ENCODE results near the gene PRSS21. TPM values are rescaled to one million over a fixed set of nuclear protein-coding genes. Genes with fewer than 3 reads are reported as not detected.

PRSS21 gene
- total RNA-seq, 1 donor, result not detected

DNA sequence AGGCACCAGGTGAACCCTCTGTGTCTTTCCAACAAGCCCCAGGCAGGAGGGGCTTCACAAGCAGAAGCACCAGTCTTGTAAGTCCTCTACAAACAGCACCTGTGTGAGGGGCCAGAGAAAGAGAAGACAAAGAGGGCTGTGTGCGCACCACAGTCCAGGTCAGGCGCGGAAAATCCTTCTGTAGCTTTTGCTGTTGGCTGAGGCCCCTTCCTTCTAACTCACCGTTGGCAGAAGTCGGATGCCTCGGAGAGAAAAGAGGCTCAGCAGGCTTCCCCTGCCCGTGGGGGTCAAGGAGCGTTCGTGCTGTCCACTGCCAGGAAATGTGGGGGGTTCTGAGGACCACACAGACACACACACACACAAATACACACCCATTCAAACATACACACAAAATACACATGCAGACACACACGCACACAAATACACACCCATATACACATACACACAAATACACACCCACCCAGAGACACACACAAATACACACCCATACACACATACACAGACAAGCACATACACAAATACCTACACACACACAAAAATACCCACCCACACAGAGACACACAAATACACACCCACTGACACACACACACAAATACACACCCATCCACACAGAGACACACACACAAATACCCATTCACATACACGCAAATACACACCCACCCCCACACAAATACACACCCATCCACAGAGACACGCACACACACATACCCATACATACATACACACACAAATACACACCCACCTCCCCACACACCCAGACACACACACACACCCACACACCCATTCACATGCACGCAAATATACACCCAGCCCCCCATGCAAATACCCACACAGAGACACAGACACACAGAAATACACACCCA lies 19.8 kb downstream of the PRSS21 start:
- Histone ChIP-seq H3K27me3 (ENCODE audit: insufficient read depth, low read length) (no peaks in the 10 kb centered on the region), H3K9me3 (ENCODE audit: low read depth, low read length) (no peaks in the 10 kb centered on the region), H3K4me3 (ENCODE audit: low read length) (no peak overlapping the region)

DNA sequence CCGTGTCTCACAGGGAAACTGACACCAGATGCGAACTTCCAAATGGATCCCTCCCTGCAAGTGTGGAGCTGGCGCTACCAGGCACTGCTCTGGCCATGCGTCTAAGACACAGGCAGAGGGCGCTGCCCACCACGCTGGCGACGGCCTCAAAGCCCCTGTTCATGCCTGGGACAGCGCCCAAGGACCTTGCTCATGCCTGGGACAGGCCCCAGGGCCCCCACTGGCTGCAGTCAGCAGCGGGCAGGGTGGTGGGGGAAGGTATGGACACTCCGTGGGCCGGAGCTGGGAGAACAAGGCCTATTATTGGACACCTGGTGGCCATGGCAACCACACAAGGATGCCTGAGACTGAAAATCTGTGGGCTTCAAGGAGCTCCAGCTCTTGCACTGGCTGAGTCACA lies 21.9 kb downstream of the PRSS21 start:
- no peaks in the 10 kb centered on the region for H3K9me3 ChIP-seq (ENCODE audit: low read depth, low read length)
- H3K27me3 ChIP-seq (ENCODE audit: insufficient read depth, low read length), result no peaks in the 10 kb centered on the region
- H3K4me1 ChIP-seq (ENCODE audit: insufficient read depth, low read length), result peaks cover 25% of the 10 kb centered on the region
- no peak overlapping the region for H3K4me3 ChIP-seq (ENCODE audit: low read length)

More for the DNA sequence above, 19.8 kb downstream of the PRSS21 start:
- H3K4me1 ChIP-seq (ENCODE audit: insufficient read depth, low read length), result peaks cover 17% of the 10 kb centered on the region

DNA sequence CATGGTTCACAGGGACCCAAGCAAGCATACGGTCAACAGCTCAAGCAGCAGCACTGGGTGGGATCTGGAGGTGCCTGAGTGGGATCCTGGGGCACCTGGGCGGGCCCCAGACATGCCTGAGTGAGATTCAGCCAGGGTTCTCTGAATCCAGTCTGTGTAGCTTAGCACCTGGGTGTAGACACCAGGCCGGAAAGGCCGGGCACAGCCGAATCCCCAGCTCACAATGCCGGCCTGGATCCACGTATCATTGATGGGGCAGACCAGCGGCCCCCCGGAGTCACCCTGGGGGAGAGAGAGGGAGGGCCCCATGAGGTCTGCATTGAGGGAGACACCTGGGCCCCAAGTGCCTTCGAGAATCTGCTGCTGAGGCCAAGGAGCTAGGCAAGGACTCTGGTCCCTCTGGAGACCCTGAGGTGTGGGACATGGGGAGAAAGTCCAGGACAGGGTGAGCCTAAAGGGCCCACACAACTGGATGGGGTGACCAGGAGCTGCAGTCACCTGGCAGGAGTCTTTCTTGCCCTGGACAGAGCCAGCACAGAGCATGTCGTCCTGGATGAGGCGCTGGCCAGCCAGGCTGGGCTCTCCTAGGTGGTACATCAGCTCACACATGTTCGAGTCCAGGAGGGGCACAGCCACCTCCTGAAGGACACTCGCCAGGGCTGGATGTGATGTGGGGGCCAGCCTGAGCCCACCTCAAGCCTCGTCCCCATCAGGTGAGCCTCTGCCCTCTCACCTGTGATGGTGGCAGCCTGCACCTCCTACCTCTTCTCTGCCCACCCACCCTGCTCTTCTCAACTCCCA lies 22.8 kb downstream of the PRSS21 start:
- H3K4me1 ChIP-seq (ENCODE audit: insufficient read depth, low read length), result peaks cover 25% of the 10 kb centered on the region
- H3K4me3 ChIP-seq (ENCODE audit: low read length), result no peak overlapping the region
- no peaks in the 10 kb centered on the region for H3K27me3 ChIP-seq (ENCODE audit: insufficient read depth, low read length)
- H3K9me3 ChIP-seq (ENCODE audit: low read depth, low read length), result no peaks in the 10 kb centered on the region

- peaks cover 25% of the 10 kb centered on the region for H3K4me1 ChIP-seq (ENCODE audit: insufficient read depth, low read length)
- no peak overlapping the region for H3K4me3 ChIP-seq (ENCODE audit: low read length)
- no peaks in the 10 kb centered on the region for H3K27me3 ChIP-seq (ENCODE audit: insufficient read depth, low read length)
- no peaks in the 10 kb centered on the region for H3K9me3 ChIP-seq (ENCODE audit: low read depth, low read length)
Measured at GRCh38 chr16:2840914-2841313, 23.9 kb downstream of the PRSS21 start.

DNA sequence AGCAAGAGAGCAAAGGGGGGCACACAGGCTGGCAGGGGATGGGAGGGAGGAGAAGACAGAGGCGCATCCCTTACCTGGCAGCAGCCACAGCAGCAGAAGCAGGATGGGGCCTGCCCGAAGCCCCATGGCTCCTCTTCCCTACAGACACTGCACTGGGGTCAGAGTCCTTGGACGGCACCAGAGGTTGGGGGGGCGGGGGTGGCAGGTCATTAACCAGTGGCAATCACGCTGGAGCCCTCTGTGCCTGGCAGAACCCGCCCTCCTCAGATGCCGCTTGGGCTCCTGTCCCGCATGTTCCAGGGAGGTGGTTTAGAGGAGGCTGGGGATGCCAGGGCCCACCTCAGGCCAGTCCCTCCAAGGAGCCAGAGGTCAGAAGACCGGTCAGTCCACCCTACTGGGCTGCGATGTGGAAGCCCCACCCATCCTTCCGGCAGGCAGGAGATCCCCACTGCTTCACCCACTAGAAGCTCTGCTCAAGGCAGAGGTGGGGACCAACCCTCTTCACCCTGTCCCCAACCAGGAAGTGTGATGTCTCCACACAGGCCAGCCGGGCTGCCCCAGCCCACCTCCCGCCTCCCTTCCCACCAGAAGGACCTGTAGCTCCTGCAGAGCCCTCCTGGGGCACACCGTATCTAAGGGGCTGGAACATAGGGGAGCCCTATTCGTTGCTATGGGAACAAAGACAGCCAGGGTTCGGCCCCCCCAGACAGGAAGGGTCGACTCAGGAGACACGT lies 24.7 kb downstream of the PRSS21 start:
- Histone ChIP-seq H3K9me3 (ENCODE audit: low read depth, low read length) (no peaks in the 10 kb centered on the region), H3K4me3 (ENCODE audit: low read length) (no peak overlapping the region), H3K4me1 (ENCODE audit: insufficient read depth, low read length) (peaks cover 25% of the 10 kb centered on the region)

DNA sequence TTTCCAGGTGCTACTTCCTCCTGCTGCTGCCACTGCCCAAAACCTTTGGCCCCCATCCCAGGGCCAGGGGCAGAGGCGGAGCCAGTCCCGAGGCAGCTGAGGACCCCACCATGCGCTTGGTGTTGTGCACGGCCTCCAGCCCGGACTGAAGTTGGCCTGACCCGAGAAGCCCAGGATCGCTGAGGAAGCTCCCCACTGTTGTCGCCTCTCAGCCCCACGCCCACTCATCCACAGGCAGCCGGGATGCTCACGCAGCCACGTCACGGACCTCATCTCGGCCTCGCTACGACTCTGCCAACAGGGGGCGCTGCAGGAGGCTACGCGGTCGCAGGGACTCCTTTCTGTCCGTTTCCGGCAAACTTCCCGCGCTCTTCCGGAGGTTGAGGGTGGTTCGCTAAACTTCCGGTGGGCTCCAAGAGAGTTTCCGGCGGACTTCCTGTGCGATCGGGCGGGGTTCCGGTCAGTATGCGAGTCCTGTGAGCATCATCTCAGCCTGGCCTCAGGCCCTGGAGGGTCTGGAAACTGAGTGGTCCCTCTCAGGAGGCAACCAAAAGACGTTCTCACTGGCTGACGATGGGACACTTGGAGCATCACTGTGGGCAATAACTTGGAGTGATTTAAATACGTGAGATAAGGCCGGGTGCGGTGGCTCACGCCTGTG lies 25.4 kb downstream of the PRSS21 start:
- peaks cover 25% of the 10 kb centered on the region for H3K4me1 ChIP-seq (ENCODE audit: insufficient read depth, low read length)
- H3K27me3 ChIP-seq (ENCODE audit: insufficient read depth, low read length), result no peaks in the 10 kb centered on the region
- H3K9me3 ChIP-seq (ENCODE audit: low read depth, low read length), result no peaks in the 10 kb centered on the region
- no peak overlapping the region for H3K4me3 ChIP-seq (ENCODE audit: low read length)

More for the DNA sequence above, 24.7 kb downstream of the PRSS21 start:
- no peaks in the 10 kb centered on the region for H3K27me3 ChIP-seq (ENCODE audit: insufficient read depth, low read length)

DNA sequence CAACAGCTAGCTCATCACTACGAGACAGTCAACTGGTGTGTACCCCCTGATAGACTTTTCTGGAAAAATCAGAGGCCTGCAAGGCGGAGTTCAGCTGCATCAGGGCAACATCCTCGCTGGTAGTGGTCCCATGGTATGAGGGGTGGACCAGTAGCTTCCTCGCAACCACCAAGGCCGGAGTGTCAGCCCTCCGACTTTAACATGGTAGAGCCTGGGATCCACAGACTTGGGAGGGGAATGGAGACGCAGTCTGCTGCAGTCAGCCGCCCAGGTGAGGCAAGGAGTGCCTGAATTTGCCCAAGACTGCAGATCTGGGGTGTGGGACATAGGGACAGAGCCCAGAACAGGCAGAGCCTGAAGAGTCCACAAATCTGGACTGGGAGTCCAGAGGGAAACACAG lies 26.5 kb downstream of the PRSS21 start:
- no peaks in the 10 kb centered on the region for H3K9me3 ChIP-seq (ENCODE audit: low read depth, low read length)

DNA sequence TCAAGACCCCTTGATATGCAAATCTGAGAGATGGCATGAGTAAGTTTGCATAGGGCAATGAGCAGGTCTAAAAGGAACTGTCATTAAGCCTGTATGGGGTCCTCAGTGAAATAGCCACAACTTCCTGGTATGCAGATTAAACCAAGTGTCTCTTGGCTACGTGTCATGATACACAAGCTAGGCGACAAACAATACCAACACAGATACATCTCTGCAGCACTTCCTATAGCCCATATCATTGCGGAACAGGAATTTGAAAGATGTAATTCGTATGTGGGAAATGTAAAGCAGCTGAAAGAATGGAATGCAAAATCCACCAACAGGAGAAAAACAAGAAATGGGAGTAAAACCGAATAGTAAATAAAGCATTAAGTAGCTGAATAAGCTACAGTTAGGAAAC lies 28.1 kb downstream of the PRSS21 start:
- H3K27me3 ChIP-seq (ENCODE audit: insufficient read depth, low read length), result no peaks in the 10 kb centered on the region
- peaks cover 24% of the 10 kb centered on the region for H3K4me1 ChIP-seq (ENCODE audit: insufficient read depth, low read length)
- H3K9me3 ChIP-seq (ENCODE audit: low read depth, low read length), result no peaks in the 10 kb centered on the region
- H3K4me3 ChIP-seq (ENCODE audit: low read length), result no peak overlapping the region

More for the DNA sequence above, 26.5 kb downstream of the PRSS21 start:
- H3K4me1 ChIP-seq (ENCODE audit: insufficient read depth, low read length), result peaks cover 25% of the 10 kb centered on the region
- no peak overlapping the region for H3K4me3 ChIP-seq (ENCODE audit: low read length)
- no peaks in the 10 kb centered on the region for H3K27me3 ChIP-seq (ENCODE audit: insufficient read depth, low read length)

GRCh38 chr16:2846511-2847310 lies 29.7 kb downstream of the PRSS21 start:
- Histone ChIP-seq H3K9me3 (ENCODE audit: low read depth, low read length) (no peaks in the 10 kb centered on the region), H3K27me3 (ENCODE audit: insufficient read depth, low read length) (no peaks in the 10 kb centered on the region), H3K4me1 (ENCODE audit: insufficient read depth, low read length) (peaks cover 9% of the 10 kb centered on the region), H3K4me3 (ENCODE audit: low read length) (no peak overlapping the region)

DNA sequence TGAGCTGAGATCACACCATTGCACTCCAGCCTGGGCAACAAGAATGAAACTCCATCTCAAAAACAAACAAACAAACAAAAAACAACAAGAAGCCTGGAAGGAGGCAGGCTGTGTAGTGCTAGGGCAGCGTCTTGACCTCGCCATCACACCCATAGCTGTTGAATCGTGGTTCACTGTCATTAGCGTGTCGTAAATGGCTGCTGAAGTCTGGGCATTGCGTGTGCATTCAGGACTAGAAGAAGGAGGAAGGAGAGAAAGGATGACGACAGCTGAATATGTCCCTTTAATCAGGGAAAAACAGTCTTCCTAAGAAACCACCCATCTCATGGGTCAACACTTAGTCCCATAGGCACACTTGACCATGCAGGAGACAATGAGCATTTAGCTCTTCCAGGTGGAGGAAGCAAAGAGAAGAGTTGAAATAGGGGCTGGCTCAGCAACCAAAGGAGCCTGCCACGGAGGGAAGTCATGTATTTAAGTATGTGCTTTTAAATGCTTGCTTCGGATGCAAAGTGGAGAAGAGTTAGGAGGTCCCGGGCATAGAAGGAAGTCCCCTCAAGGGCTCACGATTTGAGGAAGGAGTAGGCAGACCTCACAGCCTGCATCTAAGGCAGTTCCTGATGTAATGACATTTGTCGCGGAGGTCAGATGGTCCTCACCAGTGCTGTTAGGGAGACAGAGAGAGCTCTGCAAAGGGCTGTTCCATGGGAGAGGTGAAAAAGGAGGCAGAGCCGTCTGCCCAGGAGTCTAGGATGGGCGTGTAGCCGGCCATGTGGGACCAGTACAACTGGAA lies 32.1 kb downstream of the PRSS21 start:
- Histone ChIP-seq H3K9me3 (ENCODE audit: low read depth, low read length) (no peaks in the 10 kb centered on the region), H3K27me3 (ENCODE audit: insufficient read depth, low read length) (no peaks in the 10 kb centered on the region), H3K4me1 (ENCODE audit: insufficient read depth, low read length) (no peaks in the 10 kb centered on the region), H3K4me3 (ENCODE audit: low read length) (no peak overlapping the region)

DNA sequence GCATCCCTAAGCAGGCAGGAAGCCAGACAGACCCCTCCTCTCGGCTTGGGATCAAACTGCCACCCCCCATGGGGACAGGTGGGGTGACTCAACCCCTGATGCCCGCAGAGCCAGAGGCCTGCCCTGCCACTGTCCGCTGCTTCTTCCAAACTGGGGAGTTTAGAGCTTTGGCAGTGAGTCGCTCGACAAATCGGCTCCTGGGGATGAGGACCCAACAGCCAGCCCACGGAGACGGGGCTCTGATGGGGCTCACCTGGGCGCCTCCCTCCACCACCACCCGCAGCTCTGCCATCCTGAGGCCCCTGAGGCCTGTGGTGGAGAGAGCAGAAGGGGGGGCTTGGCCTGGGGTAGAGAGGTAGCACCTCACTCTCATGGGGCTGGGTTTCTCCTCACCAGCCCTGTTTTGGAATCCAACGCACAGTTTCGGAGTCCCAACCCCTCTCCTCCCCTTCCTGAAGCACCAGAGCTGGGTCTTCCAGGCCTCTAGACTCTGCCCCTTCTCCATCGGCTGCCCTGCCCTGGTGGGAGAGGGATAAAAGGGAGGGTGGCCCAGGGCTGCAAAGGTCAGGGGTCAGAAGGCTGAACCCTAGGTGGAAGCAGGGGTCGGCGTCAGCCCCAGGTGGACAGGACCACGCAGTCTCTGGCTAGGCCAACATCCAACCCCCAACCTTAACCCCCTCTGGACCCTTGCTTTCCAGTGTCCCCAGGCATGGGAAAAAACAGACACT lies 35.1 kb downstream of the PRSS21 start:
- Histone ChIP-seq H3K4me1 (ENCODE audit: insufficient read depth, low read length) (no peaks in the 10 kb centered on the region), H3K9me3 (ENCODE audit: low read depth, low read length) (no peaks in the 10 kb centered on the region), H3K4me3 (ENCODE audit: low read length) (no peak overlapping the region), H3K27me3 (ENCODE audit: insufficient read depth, low read length) (no peaks in the 10 kb centered on the region)

GRCh38 chr16:2852731-2853507 lies 35.9 kb downstream of the PRSS21 start:
- H3K4me3 ChIP-seq (ENCODE audit: low read length), result no peak overlapping the region
- H3K9me3 ChIP-seq (ENCODE audit: low read depth, low read length), result no peaks in the 10 kb centered on the region
- H3K27me3 ChIP-seq (ENCODE audit: insufficient read depth, low read length), result peaks cover 3% of the 10 kb centered on the region
- no peaks in the 10 kb centered on the region for H3K4me1 ChIP-seq (ENCODE audit: insufficient read depth, low read length)
